Stimulated activated naive CD4-positive, alpha-beta T cell treated with Interleukin-2 at 50 U/mL for 16 hours (primary cell): ENCODE results near the gene RFC5.

Source experiments
- DNase-seq: peaks from one replicate; lab custom pipeline; 2025; lab: John Stamatoyannopoulos, UW

Gene RFC5, protein sequence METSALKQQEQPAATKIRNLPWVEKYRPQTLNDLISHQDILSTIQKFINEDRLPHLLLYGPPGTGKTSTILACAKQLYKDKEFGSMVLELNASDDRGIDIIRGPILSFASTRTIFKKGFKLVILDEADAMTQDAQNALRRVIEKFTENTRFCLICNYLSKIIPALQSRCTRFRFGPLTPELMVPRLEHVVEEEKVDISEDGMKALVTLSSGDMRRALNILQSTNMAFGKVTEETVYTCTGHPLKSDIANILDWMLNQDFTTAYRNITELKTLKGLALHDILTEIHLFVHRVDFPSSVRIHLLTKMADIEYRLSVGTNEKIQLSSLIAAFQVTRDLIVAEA

DNA sequence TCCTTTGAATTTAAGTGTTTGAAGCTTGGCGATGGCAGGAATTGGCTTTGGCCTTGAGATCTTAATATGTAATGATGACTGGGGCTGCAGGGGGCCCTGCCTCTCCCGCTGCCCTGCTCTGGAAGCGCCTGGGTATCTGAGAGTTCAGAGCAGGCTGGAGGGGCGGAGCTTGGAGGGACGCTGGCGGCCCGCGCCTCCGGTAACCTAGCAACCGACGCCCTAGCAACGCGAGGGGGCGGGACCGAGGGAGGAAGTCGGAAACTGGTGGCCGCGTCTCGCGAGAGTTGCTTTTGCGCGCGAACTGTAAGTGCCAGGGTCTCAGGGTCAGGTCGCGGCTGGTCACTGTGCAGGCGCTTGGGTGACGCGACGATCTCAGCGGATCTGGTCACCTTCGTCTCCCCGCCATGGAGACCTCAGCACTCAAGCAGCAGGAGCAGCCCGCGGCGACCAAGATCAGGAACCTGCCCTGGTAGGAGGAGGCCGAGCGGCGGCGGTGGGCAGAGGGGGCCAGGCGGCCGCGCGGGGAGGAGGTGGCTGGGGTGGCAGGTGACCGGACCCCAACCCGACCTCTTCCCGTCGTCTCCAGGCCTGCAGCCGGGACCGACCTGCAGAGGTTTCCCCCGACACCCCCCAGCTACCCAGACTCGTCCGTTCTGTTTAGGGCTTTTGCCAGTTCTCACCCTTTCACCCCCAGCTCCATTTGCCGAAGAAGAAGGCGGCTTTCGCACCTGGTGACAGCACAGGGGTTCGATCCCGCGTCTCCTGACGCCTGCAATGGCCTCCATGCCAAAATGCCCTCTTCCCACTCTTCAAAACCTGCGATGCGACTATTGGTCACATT is at the start of gene RFC5:
TSS of gene RFC5 (plus strand) at position 280 of the 841 bp plus-strand sequence. CDS start at position 405, 125 bp downstream.
- peak; percentile 97 for DNase-seq

DNA sequence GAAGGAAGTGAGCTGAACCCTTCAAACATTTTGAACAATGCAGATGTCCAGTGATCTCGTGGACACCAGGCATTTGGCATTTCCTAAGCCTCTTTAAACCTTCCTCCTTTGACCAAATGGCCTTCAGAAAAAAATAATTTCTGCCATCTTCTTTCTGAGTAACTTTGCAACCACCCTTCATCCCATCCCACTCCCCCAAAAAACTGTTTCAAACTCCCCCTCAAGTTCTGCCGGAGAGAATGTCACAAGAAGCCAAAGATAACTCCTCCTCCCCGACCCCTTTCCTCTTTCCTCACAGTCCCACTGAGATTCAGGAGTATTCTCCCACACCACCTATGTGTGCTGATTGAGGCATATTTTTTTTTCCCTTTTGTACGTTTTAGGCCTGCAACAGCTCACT is 49.5 kb upstream of the RFC5 start:
- DNase-seq = no peak

DNA sequence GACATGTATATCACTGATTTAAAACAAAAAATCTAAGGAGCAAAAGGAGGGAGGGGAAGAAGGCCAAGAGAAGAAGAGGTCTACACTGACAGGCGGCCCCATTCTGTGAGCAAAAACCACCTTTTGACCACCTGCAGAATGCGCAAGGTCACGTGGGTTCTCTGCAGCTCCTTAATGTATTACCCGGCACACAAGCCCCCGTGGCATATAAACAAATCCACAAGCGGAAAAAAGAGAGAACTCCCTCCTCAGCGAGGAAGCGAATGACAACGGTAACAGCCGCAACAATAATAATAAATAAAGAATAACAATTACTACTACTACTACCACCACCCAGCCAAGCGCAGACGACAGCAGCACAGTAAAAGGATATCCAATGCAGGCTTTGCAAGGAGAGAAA is 49.0 kb upstream of the RFC5 start:
- DNase-seq = no peak

DNA sequence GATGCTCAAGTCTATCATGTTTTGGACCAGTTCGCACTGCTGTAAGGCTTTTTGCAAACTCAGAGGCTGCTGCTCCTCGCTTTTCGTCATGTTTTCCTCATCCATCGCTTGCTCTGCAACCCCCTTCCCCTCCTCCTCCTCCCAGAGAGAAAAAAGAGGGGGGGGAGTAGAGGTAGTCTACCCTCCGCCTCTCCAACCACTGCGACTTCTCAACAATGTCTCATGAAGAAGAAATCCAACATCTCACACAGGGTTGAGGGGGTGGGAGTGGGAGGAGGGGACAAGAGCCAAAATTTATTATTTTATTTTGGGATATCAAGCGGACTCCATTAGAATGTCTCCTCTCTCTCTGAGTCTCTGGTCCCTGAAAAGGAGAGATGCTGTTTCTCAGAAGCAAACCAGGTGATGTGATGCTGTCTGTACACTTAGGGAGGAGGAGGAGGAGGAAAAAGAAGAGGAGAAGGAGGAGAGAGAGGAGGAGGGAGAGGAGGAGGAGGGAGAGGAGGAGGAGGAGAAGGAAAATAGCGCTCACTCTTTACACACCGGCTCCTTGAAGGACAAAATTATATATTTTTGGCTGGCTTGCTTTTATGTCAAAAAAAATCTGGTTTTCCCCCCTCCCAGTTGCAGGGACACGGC is 48.2 kb upstream of the RFC5 start:
- no peak for DNase-seq

DNA sequence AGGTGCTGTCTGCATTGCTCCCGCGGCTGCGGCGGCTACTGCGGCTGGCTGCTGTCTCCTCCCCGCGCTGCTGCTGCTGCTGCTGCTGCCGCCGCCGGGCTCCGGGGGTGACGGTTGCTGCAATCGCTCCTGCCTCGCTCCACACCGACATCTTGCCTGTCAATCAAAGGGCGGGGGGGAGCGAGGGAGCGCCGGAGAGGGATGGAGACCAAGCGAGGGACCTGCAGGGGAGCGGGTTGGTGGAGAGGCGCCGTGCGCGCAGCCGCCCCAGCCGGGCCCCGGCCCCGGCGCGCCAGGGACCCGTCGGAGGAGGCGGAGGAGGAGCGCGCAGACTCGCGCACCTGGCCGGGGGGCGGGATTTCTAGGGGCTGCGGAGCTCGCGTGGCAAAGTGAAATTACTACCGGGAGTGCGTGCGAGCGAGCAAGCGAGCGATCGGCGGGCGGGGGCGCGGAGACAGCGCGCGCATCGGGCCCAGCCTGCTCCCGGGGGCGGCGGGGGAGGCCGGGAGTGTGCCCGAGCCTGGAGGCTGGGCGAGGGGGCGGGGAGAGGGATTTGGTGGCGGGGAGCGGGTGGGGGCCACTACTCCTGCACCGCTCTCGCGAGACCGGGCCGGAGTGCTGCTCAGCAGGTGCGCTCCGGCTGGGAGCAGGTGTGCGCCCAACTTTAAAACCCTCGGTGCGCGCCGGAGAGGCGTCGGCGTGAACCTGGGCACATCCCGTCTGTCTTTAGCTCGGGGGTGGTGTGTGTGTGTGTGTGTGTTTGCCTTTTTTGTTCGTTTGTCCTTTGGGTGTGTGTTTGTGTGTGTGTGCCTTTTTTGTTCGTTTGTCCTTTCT is 47.5 kb upstream of the RFC5 start, which contains the start of gene KSR2:
TSS of gene KSR2 (minus strand) at position 165 of the 834 bp plus-strand sequence. CDS start 735 bp downstream, outside the sequence.
- peak; percentile 30 for DNase-seq

DNA sequence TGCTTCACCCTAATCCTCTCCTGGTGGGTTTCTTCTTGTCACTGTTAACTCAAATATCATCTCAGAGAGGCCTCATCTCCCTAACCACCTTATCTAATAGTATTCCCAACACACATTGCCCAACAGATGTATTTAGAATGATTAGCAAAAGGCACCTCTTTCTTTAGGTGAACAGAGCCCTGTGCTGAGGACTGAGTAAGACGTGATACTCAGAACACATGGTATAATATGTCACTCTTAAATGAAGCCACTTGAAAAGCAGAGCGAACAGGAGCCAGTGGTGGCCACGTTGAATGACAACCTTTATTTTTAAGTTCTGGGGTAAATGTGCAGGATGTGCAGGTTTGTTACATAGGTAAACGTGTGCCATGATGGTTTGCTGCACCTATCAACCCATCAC is 46.2 kb upstream of the RFC5 start:
- DNase-seq = no peak

DNA sequence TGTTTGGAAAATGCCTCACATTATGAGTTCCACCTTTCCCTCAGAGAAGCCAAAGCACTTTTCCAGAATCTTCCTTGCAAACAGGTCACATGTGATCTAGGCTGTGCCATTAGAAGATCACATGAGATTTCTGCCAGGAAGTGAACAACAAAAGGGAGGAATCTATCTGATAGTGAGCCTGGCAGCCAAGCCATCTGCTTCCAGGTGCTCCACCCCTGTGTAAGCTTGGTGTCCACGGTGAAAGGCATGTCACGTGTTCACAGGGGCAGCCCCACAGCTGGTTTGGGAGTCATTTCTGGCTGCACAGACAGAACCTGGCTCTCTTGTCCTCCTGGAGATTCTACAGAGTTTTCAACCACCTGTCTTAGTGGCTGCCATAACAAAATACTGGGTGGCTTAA is 44.2 kb upstream of the RFC5 start:
- DNase-seq = no peak

DNA sequence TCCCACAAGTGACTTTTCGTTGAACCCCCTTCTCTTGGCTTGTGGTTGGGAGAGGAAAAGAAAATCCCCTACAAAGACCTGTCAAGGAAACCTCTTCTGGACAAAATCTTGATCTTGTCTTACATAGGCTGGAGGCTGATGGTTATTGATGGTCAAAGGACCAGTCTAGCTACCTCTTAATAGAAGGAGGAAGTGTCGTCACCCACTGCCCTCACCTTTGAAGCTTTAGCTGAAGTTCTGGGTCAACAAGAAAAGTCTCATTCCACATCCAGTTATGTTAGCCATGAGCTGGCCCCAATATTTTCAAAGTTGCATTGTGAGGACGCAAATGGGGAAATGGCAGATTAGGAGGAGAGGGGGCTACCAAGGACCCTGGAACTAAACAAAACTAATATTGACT is 41.5 kb upstream of the RFC5 start:
- DNase-seq = no peak

DNA sequence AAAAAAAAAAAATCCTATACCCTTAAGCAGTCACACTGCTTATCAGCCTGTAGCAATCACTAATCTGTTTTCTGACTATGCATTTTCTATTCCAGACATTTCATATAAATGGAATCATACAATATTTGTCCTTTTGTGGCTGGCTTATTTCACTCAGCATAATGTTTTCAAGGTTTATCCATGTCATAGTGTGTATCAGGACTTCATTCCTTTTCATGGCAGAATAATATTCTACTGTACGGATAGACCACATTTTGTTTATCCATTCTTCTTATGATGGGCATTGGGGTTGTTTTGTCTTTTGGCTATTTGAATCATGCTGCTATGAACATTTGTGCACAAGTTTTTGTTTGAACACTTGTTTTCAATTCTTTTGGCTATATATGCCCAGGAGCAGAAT is 39.1 kb upstream of the RFC5 start:
- no peak for DNase-seq

DNA sequence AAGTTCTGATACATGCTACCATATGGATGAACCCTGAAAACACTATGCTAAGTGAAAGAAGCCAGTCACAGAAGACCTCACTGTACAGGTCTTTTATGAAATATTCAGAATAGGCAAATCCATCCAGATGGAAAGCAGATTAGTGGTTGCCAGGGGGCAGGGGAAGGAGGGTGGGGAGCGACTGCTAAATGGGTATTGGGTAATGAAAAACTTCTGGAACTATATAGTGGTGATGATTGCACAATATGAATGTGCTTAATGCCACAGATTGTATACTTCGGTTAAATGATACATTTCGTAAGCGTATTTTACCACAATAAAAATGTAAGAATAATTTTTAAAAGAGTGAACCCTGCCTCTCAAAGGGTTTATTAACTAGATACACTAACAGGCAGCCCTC is 35.9 kb upstream of the RFC5 start:
- no peak for DNase-seq

DNA sequence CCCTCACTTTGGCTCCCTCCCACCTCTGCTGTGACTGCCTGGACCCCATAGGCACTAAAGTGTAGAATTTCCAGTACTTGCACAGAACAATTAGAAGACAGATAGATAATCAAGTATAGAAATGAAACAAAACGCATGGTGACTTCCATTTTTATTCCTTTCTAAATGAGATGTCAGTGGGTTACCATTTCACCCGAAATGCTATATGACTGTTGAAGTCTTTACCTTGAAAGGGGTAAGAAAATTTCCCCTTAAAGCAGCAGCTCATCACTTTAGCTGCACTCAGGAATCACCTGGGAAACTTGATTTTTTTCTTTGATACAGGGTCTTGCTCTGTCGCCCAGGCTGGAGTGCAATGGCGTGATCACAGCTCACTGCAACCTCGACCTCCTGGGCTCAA is 35.2 kb upstream of the RFC5 start:
- DNase-seq = no peak

DNA sequence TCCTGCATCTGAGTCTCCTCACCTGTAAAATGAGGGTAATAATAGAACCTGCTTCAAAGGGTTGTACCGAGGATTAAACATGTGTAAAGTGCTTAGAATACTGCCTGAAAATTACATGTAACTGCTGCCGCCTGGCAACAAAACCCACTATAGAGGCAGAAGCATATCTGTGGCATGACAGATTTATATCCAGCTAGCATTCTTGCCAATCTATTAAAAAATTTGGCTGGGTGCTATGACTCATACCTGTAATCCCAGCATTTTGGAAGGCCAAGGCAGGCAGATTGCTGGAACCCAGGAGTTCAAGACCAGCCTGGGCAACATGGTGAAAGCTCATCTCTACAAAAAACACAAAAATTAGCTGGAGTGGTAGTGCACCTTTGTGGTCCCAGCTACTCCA is 31.3 kb upstream of the RFC5 start:
- DNase-seq = no peak

DNA sequence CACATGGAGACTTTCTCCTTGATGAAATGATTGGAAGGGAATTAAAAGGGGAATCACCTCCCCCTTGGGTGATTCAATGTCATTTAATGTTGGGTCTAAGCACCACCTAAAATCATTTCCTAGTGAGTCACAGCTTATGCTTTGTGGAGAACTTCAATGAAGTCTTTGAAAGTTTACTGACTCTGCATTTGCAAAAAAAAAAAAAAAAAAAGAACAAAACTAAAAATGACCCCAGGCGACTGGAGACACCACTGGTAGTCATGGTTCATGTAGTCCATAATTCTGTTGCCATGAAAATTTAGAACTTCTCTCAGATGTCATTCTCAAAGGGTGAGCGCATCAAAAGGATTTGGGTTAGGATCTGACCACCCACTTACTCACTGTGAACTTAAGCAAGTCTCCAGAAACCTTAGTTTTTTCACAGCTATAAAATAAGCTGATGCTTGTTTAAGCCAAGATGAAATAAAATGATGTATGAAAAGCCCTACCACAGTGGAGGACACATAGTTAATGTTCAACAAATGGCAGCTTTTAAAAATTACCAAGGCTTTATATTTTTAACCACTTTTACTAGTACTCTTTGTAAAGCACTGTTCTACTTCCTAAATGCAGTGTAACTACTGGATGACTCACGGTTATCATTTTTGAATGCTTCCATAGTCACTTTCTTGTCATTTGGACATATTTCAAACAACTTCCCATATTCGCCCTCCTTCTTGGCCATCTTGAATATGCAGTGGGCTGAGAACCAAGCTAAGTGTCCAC is 29.6 kb upstream of the RFC5 start:
- no peak for DNase-seq

DNA sequence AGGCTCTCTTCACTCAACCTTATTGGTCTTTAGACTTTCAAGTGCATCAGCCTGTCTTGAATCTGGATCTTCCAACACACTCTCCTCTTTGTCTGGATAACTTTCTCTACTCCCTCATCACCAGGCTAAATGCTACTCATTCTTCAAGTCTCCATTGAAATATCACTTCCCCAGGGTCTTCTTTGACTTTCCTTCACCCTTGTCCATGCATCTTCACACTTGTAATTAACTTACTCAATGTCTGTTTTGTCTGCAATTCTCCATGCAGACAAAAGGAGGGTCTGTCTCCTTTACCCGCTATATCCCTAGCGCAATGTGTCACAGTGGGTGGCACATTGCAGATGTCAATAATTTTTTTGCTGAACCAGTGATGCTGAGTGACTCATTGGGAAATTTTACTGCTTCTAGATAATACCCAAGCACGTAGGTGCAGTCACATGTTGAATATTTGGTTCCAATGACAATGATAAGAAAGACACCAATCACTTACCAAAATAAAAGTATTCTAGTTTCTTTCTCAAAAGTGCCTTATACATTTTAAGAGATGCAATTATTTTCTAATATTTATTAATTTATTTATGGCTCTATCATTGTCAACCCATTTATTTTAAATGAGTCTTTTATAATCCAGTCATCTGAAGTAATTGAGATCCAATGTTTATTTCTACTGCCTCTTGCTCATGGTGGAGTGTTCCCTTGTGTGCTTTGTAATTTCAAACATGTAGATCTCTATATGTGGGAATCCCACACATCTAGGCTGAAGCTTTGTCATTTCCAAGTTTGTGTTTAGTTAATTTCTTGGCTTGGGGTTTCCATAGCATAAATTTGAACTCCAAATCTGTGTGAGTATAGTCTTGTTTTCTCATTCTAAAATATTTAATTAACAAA is 21.7 kb upstream of the RFC5 start:
- no peak for DNase-seq

DNA sequence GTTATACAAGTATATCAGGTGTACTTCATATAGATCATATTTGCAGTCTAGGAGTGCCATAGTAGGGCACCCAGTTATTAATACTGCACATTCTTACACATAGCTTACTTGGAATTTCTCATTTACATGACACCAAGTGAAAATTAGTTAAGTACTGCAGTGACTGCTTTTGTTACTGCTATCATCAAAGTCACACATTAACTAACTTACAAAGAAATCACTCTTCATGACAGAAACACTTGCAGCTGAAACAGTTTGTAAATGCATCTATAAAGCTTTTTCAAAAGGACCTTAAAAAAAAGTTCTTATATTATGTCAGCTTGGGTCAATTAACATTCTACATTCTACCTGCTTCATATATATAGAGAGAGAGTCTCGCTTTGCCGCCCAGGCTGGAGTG is 17.8 kb upstream of the RFC5 start:
- DNase-seq = no peak

DNA sequence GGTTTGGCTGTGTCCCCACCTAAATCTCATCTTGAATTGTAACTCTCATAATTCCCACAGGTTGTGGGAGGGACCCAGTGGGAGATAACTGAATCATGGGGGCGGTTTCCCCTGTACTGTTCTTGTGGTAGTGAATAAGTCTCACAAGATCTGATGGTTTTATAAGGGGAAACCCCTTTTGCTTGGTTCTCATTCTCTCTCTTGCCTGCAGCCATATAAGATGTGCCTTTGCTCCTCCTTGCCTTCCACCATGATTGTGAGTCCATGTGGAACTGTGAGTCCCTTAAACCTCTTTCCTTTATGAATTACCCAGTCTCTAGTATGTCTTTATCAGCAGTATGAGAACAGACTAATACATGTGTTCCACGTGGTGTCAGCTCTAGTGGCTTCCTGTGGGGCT is 16.7 kb upstream of the RFC5 start:
- DNase-seq = peak; percentile 5

DNA sequence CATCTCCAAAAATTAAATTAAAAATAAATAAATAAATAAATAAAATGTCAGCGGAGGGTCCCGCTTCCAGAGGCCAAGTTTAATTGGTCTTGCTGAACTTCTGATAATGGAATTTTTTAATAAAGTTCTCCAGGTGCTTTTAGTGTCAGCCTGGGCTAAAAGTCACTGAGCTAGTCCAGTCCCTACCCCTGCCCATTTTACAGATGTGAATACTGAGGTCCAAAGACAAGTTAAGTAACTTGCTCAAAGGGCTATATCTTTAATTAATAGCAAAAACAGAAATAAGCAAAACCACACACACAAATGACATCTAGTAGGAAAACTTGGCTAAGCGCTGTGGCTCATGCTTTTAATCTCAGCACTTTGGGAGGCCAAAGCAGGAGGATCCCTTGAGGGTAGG is 5.6 kb upstream of the RFC5 start:
- DNase-seq = no peak

DNA sequence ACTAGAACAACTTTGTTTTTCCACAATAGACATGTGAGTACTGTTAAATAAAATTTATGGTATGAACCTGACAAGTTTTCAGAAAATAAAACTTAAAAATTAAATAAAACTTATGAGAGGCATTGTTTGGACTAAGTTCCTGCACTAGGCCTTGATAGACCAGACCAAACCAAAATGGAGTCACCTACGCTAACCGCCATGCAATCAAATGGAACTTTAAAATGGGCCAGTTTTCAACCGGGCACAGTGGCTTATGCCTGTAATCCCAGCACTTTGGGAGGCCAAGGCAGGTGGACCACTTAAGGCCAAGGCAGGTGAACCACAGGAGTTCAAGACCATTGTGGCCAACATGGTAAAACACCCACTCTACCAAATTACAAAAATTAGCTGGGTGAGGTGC is 5.1 kb upstream of the RFC5 start:
- DNase-seq = no peak

DNA sequence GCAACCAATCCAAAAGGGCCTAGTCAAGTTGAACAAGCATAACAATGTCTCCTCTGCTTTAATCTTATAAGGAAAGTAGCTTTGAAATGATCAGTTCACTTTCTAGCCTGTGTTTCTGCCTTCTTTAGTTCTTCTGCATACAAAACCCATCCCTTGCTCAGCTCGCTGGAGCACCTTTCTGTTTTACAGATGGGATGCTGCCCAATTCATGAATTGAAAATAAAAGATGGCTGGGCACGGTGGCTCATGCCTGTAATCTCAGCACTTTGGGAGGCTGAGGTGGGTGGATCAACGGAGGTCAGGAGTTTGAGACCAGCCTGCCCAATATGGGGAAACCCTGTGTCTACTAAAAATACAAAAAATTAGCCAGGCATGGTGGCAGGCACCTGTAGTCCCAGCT is 4.5 kb upstream of the RFC5 start:
- no peak for DNase-seq

DNA sequence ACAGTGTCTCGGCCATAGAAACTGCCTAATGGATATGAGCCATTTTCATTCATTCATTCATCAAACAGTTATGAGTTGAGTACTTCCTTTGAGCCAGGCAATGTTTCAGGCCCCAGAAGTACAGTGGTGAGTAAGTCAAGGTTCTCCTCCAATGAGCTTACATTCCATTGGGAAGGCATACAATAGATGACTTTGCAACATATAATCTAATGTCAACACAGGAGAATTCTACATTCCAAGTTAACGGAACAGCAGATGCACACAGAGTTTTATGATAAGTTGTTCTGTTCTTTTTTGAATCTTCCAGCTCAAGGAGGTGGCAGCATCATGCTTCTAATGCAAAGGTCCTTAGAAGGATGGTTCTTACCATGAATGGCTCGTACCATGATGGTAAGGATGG is 3.2 kb upstream of the RFC5 start:
- no peak for DNase-seq
